ENCODE measurements around the gene SIL1. TPM values are rescaled to one million over a fixed set of nuclear protein-coding genes. Genes with fewer than 3 reads are reported as not detected.
A peak's percentile ranks its signal among the peaks of the same experiment; 100 is the strongest.

The SIL1 gene
- total RNA-seq, 4 donors from 2014 or later: 28.6 to 48.1 (median 36.5) TPM

- Histone ChIP-seq H3K36me3 (no peaks in the 10 kb centered on the region), H3K4me1 (peaks cover 9 to 75% (median 18%) of the 10 kb centered on the region in 3 donors), H3K27me3 (no peaks in the 10 kb centered on the region), H3K4me3 (no peak overlapping the region), H3K27ac (no peak overlapping the region), H3K9me3 (no peaks in the 10 kb centered on the region)
- ATAC-seq: no peak
- TF ChIP-seq POLR2A (IDR thresholded peaks at IDR 0.05): no peak
- TF ChIP-seq POLR2AphosphoS5 (IDR thresholded peaks at IDR 0.05): no peak
- TF ChIP-seq, protein P1, sequence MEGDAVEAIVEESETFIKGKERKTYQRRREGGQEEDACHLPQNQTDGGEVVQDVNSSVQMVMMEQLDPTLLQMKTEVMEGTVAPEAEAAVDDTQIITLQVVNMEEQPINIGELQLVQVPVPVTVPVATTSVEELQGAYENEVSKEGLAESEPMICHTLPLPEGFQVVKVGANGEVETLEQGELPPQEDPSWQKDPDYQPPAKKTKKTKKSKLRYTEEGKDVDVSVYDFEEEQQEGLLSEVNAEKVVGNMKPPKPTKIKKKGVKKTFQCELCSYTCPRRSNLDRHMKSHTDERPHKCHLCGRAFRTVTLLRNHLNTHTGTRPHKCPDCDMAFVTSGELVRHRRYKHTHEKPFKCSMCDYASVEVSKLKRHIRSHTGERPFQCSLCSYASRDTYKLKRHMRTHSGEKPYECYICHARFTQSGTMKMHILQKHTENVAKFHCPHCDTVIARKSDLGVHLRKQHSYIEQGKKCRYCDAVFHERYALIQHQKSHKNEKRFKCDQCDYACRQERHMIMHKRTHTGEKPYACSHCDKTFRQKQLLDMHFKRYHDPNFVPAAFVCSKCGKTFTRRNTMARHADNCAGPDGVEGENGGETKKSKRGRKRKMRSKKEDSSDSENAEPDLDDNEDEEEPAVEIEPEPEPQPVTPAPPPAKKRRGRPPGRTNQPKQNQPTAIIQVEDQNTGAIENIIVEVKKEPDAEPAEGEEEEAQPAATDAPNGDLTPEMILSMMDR (IDR thresholded peaks at IDR 0.05): no peak
- TF ChIP-seq EP300 (IDR thresholded peaks at IDR 0.05): no peak
- 60 to 87% methylated on average over 2 to 6 of the region's 6 CpGs for WGBS, 2 donors (ENCODE audit: low coverage in 1 of 2)
Observed at GRCh38 chr5:139186752-139187326, 11.3 kb downstream of the SIL1 start.

DNA sequence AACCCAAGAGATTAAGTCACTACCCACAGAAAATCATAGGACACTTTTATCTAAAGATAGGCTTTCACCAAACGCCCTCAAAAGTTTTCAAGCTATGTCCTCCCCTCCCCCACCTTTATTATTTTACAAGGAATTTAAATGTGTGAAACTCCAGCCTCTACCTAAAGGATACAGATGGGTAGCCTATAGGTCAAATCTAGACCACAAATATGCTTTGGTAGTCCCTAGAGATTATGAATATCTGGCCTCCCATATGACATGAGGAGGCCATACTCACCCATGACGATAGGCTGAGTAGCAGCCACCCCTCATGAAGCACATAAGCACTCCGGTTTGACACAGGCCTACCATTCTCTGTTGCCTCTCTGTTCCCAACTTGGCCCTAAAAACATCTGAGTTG lies 11.9 kb downstream of the SIL1 start:
- Histone ChIP-seq H3K4me1 (peaks cover 11 to 81% (median 21%) of the 10 kb centered on the region in 3 donors), H3K36me3 (no peaks in the 10 kb centered on the region), H3K4me3 (no peak overlapping the region), H3K9me3 (no peaks in the 10 kb centered on the region), H3K27me3 (no peaks in the 10 kb centered on the region), H3K27ac (peak overlapping the region in 1 of 4 donors; percentile 33)
- TF ChIP-seq EP300 (IDR thresholded peaks at IDR 0.05) (no peak), POLR2AphosphoS5 (IDR thresholded peaks at IDR 0.05) (no peak), POLR2A (IDR thresholded peaks at IDR 0.05) (no peak)
- TF ChIP-seq, protein P1 (IDR thresholded peaks at IDR 0.05): no peak
- no peak for ATAC-seq
- 72 to 73% methylated on average over 2 of the region's 3 CpGs for WGBS, 2 donors (ENCODE audit: low coverage in 1 of 2)

DNA sequence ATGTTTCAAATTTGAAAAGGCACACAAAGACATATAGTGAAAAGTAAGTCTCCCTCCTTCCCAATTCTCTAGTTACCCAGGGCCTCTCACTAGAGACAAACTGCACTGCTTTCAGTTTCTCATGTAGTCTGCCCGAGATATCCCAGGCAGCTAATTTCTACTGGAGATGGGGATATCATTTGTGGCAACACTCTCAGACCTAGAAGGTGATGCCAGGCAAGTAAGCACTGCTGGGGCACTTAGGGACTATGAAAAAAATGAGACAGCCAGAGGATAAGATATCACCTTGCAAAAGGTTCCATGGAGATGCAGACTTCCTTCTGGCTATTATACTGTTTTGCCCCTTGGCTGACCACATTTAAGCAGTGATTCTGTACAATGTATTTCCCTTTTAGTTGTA lies 12.6 kb downstream of the SIL1 start:
- WGBS, 2 donors (ENCODE audit: low coverage in 1 of 2): 0 to 33% methylated on average over 1 of the region's 1 CpG
- H3K36me3 ChIP-seq: no peaks in the 10 kb centered on the region
- no peak for ATAC-seq
- no peaks in the 10 kb centered on the region for H3K27me3 ChIP-seq
- no peak for TF ChIP-seq POLR2A (IDR thresholded peaks at IDR 0.05)
- TF ChIP-seq EP300 (IDR thresholded peaks at IDR 0.05): no peak
- no peak for TF ChIP-seq POLR2AphosphoS5 (IDR thresholded peaks at IDR 0.05)
- TF ChIP-seq, protein P1 (IDR thresholded peaks at IDR 0.05): no peak
- H3K4me1 ChIP-seq: peaks cover 11 to 86% (median 26%) of the 10 kb centered on the region in 3 donors
- H3K27ac ChIP-seq: peak overlapping the region in 3 of 4 donors; percentile 17 to 33 (median 28)
- no peak overlapping the region for H3K4me3 ChIP-seq
- no peaks in the 10 kb centered on the region for H3K9me3 ChIP-seq

GRCh38 chr5:139183502-139183901 lies 14.7 kb downstream of the SIL1 start:
- 50% methylated on average over 1 of the region's 2 CpGs; no CpG with 5 or more reads in 1 of the 2 donors for WGBS, 2 donors (ENCODE audit: low coverage in 1 of 2)
- Histone ChIP-seq H3K4me1 (peaks cover 21 to 88% (median 33%) of the 10 kb centered on the region in 3 donors), H3K36me3 (no peaks in the 10 kb centered on the region), H3K27ac (peak overlapping the region in 1 of 4 donors; percentile 1), H3K9me3 (no peaks in the 10 kb centered on the region), H3K4me3 (no peak overlapping the region), H3K27me3 (no peaks in the 10 kb centered on the region)
- no peak for ATAC-seq
- TF ChIP-seq POLR2A (IDR thresholded peaks at IDR 0.05): no peak
- no peak for TF ChIP-seq POLR2AphosphoS5 (IDR thresholded peaks at IDR 0.05)
- TF ChIP-seq EP300 (IDR thresholded peaks at IDR 0.05): no peak
- TF ChIP-seq, protein P1 (IDR thresholded peaks at IDR 0.05): no peak

All from gastroesophageal sphincter (tissue), 4 donors.